ENCODE data around the gene PPP1R13B.
"Not testable (repeated sequence)": the region's sequence is repeated elsewhere in the genome, so short reads cannot be mapped to it uniquely, and the experiment has no call there.

PPP1R13B gene

GRCh38 chr14:103828315-103828967 is 18.9 kb downstream of the PPP1R13B start:
- DNase-seq: no peak

DNA sequence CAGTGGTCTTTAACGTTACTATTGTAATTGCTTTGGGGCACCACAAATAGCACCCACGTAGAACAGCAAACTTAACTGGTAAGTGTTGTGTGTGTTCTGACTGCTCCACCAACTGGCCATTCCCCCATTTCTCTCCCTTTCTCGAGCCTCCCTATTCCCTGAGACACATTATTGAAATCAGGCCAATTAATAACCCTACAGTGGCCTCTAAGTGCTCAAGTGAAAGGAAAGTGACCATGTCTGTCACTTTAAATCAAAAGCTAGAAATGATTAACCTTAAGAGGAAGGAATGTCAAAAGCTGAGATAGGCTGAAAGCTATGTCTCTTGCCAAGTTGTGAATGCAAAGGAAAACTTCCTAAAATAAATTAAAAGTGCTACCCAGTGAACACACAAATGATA is 22.3 kb downstream of the PPP1R13B start:
- DNase-seq: no peak

GRCh38 chr14:103820908-103821307 is 26.5 kb downstream of the PPP1R13B start:
- no peak for DNase-seq

GRCh38 chr14:103820382-103820781 is 27.0 kb downstream of the PPP1R13B start:
- DNase-seq: no peak

DNA sequence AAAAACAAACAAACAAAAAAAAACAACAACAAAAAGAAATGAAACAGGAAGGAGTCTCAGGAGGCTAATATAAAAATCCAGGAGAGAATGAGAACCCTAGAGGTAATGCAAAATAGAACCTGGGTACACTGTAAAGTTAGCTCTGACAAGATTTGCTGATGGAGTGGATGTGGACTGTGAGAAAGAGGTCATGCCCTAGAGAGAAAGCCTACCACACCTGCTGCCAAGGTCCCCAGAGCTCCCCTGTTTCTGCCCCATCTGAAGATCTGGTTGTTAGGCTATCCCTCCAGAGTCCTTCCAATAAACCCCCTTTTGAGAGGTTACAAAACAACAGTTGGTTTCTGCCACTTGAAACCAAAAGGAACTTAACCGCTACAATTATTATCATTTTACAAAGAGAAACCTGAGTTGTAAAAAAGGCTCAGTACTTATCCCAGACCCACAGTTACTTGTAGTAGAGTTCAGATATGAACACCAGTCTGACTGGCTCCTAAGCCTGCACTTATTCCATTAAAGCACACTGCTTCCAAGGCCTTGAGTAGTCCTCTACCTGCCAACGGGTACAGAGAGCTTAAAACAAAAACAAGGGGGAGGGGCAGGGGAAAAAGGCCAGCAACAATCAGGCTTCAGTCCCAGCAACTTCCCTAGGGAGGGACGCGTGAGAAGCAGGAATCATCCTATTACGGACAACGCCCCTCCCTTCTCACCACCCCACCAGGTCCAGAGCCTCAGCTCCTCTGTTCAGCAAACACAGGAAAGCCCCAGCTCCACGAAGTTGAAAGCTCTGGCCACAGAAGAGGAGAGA is 27.7 kb downstream of the PPP1R13B start:
- DNase-seq: no peak

DNA sequence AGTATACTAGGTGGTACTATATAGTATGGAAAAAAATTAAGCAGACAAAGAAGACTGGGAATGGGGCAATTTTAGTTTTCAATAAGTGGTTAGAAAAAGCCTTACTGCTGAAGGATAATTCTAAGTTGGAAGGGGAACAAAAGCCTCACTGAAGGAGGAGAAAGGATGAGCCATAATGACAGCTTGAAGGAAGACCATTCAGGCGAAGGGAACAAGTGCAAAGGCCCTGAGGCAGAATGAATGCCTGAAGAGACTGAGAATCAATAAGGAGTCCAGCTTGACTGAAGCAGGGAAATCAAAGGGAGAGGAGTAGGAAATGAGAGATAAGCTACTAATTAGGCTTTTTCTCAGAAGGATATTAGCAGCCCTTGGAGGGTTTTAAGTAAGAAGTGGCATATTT is 28.5 kb downstream of the PPP1R13B start:
- DNase-seq: no peak

DNA sequence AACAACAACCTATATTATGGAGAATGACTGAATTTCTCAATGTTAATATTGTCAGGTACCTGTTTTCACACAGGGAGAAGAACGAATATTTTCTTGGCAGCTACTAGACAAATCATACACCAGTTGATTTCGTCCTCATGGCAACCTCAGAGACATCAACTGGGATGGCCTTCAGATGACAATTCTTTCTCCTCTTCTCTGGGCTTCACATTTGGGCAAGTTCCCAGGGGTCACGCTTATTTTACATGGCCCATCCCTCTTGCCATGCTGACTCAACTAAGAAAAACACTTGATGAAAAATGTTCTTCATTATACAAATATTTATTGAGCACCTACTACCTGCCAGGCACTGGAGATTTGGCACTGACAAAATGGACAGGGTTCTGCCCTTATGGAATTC is 29.0 kb downstream of the PPP1R13B start:
- DNase-seq: no peak

GRCh38 chr14:103817595-103817994 is 29.8 kb downstream of the PPP1R13B start:
- no peak for DNase-seq

DNA sequence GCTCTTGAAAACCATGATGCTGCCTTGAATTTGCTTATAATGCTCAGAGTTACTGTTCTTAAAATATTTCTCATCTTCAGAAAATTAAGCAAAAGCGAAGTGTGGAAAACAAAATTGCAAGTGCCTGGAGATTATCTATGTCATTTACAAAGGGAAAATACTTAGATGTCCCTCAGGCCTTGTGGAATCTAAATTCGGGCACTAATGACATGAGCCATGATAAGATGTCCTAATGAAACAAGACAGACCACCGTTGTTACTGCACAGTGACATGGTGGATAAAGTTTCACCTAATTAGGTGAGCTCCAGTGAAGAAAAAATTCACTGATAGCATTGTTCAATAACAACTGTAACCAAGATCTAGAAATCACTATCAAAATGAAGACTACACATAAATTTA is 30.4 kb downstream of the PPP1R13B start:
- no peak for DNase-seq

GRCh38 chr14:103815253-103815652 is 32.1 kb downstream of the PPP1R13B start:
- no peak for DNase-seq

- no peak for DNase-seq
These were observed 36.2 kb downstream of the PPP1R13B start for GRCh38 chr14:103811189-103811588.

DNA sequence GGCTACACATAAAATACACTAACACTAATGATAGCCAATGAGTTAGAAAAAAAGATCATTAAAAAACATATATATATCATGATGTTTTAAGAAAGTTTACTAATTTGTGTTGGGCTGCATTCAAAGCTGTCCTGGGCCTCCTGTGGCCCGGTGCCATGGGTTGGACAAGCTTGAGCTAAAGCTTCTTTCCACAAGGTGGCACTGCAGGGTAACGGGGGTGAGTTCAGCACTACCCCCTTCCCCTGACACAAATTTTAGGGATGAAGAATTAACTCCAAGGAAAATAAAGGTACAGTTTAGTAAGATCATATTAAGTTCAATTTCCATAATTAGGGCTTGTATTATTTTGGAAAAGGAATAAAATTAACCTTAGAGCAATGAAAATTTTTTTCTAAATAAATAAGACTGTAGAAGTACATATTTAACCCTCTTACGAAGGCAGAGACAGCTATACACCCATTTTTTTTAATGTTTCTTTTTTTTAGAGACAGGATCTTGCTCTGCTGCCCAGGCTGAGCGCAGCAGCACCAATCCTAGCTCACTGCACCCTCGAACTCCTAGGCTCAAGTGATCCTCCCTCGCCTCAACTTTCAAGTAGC is 38.9 kb downstream of the PPP1R13B start:
- DNase-seq: peak; percentile 75

DNA sequence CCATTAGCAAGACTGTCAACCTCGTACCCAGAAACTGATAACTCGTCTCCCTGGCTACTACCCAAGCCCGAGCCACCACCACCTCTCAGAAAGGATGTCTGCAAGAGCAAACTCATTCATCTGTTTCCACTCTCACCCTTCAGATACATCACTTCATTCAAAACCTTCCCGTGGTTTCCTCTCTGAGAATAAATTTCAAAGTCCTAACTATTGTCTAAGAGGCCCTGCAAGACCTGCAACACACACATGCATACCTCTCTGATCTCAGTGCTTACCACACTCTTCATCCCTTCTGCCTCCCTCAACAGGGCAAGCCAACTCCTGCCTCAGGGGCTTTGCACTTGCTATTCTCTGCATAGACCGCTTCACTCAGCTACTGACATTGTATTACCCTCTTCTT is 40.6 kb downstream of the PPP1R13B start:
- no peak for DNase-seq

DNA sequence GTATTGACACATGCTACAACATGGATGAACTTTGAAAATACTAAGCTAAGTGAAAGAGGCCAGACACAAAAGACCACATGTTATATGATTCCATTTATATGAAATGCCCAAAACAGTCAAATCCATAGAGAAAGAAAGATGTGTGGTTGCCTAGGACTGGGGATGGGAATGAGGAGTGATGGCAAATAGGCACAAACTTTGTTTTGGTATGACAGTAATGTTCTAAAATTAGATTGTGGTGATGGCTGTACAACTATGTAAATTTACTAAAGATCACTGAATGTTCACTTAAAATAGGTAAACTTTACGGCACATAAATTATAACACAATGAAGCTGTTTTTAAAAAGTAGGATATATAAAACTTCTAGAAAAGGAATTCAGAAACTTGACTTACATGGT is 41.7 kb downstream of the PPP1R13B start:
- DNase-seq: no peak

- DNase-seq: no peak
These were observed 43.7 kb downstream of the PPP1R13B start for GRCh38 chr14:103803661-103804060.

- no peak for DNase-seq
These were observed 45.0 kb downstream of the PPP1R13B start for GRCh38 chr14:103802356-103802755.

DNA sequence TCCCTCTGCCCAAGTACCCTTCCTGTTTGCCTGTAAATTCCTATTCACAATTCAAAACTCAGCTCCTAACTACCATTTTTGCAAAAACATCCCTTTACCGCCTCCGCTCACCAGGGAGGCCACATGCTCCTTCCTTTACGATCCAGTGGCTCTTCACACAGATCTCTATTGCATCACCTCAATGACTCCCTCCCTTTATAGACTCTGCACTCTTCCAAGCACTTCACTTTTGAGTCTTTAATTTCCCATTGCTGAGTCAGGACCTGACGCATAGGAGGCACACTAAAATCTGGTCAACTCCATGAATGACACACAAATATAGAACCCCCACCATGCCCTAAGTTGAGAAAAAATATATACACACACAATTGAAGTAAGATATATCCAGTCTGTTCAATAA is 45.9 kb downstream of the PPP1R13B start:
- DNase-seq: no peak

- not testable (repeated sequence) for DNase-seq
These were observed 54.2 kb downstream of the PPP1R13B start for GRCh38 chr14:103793192-103793591.

DNA sequence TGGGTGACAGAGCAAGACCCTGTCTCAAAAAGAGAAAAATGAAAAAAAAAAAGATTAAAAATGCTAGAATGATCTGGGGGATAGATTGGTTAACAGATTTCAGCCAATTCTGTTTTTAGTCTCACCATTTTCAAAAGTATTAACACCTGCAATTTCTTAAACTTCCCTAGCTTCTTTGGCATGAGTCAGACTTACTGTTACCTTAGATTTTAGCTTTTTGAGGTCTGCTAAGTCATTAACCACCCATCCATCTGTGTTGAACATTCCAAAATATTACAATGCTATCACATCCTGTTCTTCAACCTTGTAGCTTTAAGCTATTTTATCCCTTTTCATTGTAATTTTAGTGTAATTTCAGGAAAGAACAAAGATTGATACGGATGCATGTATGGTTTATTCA is 59.3 kb downstream of the PPP1R13B start:
- no peak for DNase-seq

- no peak for DNase-seq
These were observed 65.0 kb downstream of the PPP1R13B start for GRCh38 chr14:103782376-103782775.

DNA sequence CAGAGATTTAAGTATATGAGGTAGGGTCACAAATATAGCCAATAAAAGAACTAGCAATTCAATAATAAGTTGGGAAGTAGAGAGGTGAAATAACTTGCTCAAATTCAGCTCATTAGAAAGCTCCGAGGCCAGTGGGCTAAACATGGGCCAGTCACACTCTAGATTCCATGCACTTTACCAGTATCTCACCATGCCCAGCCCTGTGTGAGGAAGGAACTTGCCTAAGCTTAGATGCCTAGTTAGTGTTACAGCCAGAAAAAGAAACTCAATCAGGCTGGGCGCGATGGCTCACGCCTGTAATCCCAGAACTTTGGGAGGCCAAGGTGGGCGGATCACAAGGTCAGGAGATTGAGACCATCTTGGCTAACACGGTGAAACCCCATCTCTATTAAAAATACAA is 71.1 kb downstream of the PPP1R13B start:
- not testable (repeated sequence) for DNase-seq

DNA sequence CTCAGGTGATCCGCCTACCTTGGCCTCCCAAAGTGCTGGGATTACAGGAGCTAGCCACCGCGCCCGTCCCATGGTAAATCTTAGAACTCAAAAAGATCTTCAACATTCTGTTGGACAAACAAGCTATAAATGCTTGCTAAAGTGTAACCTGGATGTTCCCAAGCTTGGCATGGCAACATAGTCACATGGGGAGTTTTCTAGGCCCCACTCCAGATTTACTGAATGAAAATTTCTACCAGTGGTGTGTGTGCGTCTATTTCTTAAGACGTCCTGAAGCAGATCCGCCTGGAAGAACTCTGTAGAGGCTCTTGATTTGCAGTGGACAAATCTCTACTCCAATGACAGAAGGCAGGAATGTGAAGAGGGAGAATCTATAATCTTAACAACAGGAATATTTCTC is 71.9 kb downstream of the PPP1R13B start:
- no peak for DNase-seq

DNA sequence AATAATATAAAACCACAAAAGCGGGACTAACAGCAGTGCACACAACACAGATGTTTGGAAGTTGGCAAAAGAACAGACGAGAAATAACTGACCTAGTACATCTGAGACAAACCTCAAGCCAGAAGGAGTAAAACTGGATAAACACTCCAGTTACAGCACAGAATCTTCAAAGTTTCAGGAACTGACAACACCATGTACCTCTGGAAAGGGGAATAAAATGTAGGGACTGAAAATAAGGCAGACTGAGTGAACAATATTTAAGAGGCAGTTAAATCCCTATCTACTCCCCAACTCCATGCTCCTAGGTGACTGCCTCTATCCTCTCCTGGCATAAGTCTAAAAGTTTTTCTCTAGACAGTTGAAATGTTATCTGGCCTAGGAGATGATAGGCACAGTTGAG is 73.9 kb downstream of the PPP1R13B start:
- no peak for DNase-seq

DNA sequence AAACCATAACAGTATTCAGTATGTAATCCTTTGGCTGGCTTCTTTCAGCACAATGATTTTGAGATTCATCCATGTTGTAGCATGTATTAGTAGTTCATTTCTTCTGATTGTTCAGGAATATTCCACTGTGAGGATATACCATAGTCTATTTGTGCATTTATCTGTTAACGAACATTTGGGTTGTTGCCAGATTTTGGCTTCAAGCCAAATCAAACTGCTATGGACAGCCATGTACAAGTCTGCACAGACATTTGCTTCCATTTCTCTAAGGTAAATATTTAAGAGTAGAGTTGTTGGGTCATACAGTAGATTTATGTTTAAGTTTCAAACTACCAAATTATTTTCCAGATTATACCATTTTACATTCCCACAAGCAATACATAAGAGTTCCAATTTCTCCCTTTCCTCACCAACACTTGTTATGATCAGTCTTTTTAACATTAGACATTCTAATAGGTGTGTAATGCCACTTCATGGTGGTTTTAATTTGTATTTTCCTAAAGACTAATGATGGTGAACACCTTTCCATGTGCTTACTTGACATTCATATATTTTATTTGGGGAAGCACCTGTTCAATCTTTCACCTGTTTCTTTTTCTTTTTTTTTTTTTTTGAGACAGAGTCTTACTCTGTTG is 75.2 kb downstream of the PPP1R13B start:
- DNase-seq: no peak

Measured in stimulated activated CD4-positive, alpha-beta T cell treated with anti-CD3 and anti-CD28 coated beads, Interleukin-4, amount 100 ng/mL, for 24 hours (primary cell).